Medulla oblongata (tissue), 1 donor: ENCODE data around the gene SCGB1C1.
"Not testable (repeated sequence)": the region's sequence is repeated elsewhere in the genome, so short reads cannot be mapped to it uniquely, and the experiment has no call there.

ENCODE experiments used
- DNase-seq: peaks from one replicate; pipeline ENCODE4 v3.0.0-alpha.2; 2015; ENCODE audit errors: extremely low spot score

Gene SCGB1C1

DNA sequence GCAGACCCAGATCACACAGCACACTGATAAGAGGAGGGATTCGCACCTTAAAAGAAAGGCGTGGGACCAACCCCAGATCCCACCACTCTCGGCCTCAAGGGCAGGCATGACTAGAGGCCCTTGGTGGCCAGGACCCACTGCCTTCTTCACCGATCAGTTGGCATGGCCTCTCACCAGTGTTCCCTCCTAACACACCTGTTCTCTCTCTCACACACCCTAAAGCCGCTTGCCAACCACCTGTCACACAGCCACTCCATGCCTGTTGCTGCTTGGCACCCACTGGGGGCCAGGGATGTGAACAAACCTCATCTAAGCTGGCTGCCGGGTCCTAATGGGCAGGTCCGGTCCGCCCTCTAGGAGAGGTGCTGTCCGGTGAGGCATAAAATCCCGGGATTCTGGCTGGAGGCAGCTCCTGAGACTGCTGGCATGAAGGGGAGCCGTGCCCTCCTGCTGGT is at the start of gene SCGB1C1:
Gene SCGB1C1, plus strand, starts transcription at position 405 of the 455 bp plus-strand sequence. Its CDS starts 22 bp downstream, at position 427.
- DNase-seq: not testable (repeated sequence)

DNA sequence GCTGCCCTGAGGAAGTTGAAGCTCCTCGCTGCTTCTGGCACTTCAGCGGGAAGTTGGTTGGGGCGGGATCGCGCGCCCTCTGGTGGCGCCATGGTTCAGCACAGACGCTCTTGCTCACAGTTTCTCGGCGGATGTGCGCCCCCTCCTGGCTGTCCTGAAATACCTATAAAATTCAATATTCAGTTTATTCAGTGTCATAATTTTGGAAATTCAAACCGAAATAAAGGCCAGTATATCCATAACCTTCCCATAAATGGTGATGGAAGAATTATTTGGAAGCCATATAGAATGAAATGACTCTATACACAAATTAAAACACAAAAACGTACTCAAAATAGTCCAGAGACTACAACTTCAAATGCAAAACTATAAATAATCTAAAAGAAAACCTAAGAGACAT is 12.6 kb upstream of the SCGB1C1 start:
- not testable (repeated sequence) for DNase-seq

DNA sequence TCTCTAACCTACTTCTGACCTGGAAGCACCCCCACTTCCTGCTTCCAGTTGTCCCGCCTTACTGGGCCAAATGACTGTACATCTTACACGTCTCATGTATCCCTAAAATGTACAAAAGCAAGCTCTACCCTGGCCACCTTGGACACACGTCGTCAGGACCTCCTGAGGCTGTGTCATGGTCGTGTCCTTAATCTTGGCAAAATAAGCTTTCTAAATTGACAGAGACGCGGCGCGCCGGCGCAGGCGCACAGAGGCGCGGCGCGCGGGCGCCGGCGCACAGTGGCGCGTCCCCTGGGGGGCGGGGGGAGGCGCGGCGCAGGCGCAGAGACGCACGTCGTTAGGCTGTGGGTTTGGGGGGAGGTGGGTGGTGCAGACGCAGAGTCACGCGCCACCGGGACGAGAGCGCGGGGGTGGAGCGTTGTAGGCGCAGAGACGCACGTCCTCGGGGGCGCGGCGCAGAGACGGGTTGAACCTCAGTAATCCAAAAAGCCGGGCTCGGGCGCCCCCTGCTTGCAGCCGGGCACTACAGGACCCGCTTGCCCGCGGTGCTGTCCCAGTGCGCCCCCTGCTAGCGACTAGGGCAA is 3.6 kb upstream of the SCGB1C1 start:
- DNase-seq: not testable (repeated sequence)

DNA sequence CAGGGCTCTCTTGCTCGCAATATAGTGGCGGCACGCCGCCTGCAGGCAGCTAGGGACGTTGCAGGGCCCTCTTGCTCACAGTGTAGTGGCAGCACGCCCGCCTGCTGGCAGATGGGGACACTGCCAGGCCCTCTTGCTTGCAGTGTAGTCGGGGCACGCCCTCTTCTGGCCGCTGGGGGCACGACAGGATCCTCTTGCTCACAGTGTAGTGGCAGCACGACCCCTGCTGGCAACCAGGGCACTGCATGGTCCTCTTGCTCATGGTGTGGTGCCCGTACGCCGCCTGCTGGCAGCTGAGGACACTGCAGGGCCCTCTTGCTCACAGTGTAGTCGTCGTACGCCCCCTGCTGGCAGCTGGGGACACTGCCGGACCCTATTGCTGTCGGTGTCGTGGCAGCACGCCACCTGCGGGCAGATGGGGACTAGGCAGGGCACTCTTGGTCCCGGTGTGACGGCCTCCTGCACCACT is 3.0 kb upstream of the SCGB1C1 start:
- not testable (repeated sequence) for DNase-seq

DNA sequence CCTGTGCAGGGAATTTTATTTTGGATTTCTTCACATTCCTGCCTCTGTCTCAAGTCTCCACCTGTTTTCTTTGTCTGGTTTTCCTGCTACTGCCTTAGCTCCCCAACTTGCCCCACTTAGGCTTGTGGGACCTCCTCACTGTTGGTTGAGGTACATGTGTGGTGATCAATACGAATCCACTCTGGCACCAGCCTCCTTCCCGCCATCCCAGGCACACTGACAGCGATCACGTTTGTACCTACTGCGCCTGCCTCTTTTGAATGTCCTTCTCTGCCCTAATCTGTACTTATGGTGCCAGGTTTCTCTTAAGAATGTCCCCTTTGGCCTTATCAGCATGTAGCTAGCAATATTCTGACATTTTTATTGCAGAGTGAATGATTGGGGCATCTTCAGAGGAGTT is 2.3 kb upstream of the SCGB1C1 start:
- DNase-seq: not testable (repeated sequence)

DNA sequence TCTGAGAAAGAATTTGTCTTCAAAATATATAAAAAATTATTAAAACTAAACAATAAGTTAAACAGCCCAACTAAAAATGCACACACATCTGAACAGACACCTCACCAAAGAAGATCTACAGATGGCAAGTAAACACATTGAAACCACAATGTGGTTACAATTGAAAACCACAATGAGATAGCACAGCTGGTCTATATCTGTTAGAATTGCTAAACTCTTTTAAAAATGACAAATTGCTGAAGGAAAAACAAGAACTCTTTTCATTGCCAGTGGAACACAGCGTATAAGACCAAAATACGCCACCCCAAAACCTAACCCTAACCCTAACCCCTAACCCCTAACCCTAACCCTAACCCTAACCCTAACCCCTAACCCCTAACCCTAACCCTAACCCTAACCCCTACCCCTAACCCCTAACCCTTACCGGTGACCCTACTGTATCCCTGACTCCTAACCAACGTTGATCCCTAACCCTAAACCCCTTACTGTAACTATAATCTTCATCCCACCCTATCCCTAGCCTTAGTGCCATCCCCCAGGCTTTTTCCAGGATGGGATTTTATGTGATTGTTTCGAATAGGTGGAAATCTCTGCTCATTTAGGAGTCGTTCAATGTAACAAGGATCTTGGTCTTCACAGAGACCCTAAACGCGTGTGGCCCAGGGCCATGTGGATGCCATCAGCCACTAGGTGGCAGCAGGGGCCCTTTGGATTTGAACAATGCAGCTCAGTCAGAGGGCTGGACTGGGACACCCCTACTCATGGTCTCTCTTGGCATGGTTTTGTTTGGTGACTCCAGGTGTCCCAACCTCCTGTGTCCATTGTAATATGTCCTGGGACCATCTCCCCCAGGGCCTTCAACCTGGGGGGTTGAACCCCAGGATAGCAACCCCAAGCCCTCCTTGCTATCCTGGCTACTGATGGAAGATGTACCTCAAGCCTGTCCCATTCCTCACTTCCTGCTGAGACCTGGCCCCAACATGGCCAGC is 1.1 kb upstream of the SCGB1C1 start:
- not testable (repeated sequence) for DNase-seq

DNA sequence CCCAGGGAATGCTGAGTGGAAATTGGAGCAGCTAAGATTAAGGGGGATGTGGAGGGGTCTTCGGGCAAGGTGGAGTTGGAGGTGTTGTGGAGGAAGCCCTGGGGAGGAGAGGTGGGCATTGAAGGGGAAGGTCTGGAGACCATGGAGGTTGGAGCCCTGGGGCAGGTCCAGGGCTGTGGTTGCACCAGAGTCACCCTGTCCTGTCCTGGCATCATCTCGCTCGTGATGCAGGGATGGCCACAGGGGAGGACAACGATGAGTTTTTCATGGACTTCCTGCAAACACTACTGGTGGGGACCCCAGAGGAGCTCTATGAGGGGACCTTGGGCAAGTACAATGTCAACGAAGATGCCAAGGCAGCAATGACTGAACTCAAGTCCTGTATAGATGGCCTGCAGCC is 603 bp downstream of the SCGB1C1 start:
- not testable (repeated sequence) for DNase-seq

DNA sequence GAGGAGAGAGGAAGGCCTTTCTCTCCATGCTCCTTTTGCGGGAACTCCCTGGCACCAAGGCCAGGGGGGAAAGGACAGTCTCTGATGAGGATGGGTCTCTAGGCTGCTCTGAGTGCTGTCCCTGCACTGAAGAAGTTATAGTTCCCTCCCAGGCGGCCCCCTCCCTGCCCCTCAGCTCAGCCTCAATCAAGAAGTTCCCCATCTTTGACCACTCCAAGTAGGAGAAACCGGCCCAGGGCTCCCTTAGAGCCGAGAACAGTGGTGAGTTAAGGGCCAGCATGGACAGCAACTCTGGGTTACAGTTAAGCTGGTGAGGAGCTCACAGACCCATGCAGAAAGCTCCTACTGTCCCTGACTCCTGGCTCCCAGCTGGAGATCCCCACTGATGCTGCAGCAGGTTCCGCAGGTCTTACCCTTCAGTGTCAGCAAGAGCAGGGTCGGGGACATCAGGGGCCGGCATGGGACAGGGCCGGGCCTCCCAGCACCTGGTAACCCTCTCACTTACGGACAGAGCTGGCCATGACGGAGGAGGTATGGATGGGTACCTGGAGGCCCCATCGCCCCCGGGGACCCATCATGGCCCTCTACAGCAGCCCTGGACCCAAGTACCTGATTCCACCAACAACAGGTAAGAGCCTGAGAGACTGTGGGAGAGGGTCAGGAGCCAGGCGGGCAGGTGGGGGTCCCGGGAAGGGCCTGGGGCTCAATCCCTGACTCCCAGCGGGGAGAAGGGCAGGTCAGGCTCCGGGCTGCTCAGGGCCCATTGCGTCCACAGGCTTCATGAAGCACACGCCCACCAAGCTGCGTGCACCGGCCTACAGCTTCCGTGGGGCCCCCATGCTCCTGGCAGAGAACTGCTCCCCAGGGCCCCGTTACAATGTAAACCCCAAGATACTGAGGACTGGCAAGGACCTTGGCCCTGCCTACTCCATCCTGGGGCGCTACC is 4.2 kb downstream of the SCGB1C1 start:
- DNase-seq: no peak

DNA sequence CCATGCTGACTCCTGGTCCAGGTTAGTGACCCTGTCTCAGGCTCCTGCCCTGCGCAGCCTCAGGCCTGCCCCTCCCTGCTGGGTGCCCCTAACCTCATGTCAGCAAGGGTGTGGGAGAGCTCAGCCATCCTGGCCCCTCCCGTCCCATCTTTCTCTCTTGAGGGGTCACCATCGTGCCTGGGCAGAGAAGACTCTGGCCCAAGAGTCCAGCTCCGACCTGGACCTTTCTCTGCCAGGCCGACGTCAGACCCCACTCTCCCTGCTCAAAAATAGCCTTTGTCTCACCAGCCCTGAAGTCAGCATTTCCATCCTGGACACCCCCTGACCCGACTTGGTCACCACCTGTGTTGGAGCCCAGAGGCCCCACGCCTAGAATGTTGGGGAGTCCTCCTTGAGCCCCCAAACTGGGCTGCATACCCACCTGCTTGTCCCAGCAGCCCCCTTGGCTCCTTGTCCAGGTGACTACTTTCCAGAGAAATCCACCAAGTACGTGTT is 4.9 kb downstream of the SCGB1C1 start:
- DNase-seq: no peak

DNA sequence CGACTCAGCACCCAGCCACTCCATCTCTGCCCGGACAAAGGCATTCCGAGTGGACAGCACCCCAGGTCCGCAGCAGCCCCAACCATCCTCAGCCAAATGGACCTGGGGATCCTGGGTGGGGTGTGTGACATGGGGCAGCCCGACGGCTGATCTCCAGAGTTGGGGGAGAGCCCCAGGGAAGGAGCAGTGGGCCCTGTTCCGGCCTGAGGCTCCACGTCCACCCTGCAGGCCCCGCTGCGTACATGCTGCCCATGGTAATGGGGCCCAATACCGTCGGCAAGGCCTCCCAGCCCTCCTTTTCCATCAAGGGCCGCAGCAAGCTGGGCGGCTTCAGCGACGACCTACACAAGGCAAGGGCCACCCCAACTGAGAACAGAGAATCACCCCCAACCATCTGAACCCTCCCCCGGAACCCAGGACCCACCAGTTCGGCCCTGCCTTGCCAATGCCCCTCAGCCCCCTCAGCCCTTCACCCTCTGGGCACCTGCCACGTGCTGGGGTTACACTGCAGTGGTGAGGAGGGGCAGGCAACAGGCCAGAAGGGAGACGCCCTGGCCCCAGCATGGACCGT is 5.4 kb downstream of the SCGB1C1 start:
- no peak for DNase-seq

DNA sequence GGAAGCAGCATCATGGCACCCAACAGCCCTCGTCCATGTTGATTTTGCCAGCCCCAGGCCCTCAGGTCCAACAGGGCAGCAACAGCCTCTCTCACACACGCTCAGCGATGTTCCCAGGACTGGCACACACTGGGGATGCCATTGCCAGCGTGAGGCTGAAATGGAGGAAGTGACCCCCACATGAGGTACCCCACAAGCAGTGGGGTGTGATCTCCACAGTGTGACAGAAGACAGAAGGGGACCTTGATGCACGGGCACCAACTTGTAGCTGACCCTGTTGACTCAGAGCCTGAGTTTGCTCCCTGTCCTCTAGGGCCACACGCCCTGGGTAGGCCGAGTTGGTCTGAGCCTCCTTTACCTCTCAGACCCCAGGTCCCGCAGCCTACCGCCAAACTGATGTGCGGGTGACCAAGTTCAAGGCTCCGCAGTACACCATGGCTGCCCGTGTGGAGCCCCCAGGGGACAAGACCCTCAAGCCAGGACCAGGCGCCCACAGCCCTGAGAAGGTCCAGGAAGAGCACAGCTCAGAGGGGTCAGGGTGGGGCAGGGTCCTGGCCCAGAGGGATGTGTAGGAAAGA is 6.2 kb downstream of the SCGB1C1 start:
- DNase-seq: no peak

DNA sequence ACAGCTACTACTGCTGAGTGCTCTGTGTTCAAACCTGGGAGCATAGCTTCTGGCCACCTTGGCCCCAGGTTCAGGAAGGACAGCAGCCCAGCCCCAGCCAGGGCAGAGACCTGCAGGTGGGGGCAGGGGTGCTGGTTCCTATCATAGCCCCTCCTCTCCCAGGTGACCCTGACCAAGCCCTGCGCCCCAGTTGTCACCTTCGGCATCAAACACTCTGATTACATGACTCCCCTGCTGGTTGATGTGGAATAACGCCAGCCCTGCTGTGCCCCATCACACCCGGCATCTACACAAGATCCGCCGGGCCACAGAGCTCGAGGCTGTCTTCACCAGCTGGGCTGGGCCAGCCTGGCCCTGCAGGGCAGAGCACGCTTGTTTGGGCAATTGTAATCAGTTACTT is 6.9 kb downstream of the SCGB1C1 start:
- no peak for DNase-seq

DNA sequence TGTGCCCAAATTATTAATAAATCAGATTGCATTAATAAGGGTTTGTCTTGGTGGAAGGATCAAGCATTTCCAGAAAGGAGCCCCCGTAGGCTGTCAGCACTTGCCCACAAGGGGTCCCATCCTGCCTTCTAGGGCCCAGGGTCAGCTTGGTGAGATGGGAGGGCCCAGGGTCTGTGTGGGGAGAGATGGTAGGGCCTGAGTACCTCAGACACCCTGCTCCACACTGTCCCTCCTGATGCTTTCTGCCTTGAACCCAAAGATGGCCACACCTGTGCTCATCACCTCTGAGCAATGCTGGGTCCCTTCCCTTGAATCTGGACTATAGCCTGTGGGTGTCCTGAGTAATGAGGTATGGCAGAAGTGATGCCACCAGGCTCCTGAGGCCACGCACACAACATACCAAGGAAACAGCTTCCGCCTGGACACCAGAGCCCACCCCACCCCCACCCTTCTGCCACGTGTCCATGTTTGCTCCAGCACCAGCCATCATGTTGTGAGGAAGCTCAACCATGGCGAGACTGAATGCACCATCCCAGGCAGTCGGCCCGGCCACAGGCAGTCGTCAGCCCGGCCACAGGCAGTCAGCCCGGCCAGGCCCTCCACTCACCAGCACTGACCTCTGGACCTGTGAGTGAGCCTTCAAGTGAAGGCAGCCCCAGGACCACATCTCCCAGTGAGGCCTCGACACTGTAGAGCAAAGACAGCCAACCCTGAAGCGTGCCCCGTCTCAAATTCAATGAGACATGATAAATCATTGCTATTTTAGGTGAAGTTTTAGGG is 7.5 kb downstream of the SCGB1C1 start:
- DNase-seq: no peak

DNA sequence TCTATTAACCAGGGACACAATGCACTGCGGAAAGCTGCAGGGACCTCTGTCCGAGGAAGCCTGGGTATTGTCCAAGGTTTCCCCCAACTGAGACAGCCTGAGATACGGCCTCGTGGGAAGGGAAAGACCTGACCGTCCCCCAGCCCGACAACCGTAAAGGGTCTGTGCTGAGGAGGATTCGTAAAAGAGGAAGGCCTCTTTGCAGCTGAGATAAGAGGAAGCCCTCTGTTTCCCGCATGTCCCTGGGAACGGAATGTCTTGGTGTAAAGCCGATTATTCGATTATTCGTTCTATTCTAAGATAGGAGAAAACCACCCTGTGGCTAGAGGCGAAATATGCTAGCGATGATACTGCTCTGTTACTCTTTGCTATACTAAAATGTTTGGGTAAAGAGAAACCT is 9.1 kb downstream of the SCGB1C1 start:
- no peak for DNase-seq

DNA sequence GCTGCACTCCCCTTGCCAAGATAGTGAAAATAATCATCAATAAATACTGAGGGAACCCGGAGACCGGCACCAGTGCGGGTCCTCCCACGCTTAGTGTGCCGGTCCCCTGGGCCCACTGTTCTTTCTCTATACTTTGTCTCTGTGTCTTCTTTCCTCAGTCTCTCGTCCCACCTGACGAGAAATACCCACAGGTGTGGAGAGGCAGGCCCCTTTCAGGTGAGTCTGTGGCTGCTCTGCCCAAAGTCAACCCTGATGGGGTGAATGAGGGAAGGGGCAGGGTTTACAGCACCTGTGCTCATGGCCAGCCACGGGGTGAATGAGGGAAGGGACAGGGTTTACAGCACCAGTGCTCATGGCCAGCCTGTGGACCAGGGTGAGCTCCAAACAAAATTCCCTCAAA is 9.6 kb downstream of the SCGB1C1 start:
- DNase-seq: no peak

DNA sequence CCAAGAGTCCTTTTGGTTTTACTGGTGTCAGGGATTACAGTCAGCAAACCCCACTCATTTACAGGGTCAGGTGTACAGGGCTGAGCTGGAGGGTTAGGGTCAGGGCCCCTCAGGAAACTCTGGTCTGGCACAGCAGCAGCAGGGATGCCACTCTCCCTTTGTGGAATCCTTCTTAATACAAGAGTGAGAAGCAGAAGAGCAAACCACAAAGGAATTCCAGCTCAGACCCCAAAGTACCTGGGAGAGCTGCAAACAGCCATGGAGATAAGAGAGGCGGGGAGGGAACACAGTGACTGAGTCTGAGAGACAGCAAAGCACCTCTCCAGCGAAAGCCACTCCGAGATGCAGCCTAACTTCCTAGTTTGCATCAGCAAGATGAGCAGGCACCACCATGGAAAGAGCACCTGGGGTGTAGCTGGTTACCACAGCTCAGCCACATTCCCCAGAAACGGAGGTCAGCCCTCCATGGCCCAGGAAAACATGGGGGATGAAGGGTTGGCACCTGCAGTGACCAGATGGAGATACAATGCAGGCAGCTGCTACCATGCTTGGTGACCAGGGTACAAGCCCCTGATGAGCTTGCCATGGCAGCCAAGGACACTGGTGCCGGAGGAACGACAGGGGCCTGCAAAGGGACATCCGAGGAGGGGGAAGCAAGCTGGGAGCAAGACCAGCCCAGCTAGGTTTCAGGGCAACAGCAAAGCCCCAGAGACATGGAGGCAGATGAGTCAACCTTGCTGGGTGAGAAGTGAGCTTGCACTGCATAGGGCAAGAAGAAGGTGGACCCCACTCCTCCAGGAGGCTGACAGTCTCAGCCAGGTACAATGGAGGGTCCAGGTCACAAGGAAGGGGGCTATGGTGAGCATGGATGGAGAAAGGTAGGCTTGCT is 10.4 kb downstream of the SCGB1C1 start:
- DNase-seq: no peak

DNA sequence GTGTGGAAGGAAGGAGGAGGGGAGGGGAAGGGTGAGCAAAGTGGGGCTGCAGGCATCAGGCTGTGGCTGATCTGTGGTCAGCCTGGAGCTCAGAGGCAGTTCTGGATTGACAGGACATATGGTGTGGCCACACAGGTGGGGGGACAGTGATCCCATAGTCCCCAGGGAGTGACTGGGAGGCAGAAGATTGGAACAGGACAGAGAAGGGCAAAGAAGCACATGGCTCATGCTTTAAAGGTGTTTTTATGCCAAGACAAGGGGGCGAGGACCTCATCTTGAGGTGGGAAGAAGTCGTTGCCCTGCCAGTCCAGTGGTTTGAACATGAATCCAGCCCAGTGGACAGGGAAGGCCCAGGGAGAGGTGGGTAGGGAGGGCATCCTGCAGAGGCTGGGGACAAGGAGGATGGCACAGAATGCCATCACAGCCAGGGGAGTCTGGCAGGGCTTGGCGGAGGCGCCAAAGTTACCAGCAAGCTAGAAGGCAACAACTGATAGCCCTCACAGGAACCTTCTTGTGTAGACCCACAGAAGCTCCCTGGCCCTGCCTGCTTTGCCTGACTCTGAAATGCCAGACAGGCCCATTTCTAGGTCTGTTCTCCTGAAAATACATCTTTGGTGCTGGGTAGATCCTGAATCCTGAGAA is 11.2 kb downstream of the SCGB1C1 start:
- DNase-seq: no peak

DNA sequence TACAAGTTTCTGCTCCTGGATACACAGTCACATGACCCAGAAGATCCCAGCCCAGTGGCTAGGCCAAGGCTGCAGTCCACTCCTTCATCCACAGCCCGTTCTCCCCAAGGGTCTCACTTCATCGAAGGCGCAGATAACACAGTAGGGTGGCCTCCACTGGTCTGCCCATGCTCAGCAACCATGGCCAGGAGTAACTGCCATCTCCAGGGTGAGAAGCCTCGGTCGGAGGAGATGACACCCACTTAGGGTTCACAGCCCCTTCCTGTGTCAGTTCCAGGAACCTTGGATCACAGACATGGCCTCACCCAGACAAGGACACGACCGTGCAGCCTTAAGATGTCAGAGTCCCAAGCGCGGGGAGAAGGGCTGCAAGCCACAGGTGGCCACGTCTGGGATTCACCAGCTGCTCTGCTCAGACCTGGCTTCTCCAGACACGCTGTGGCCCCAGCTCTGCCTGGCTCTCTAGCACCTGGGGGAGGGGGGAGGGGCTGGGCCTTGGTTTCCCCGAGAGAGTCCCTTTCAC is 11.8 kb downstream of the SCGB1C1 start:
- DNase-seq: no peak
